Measurements from ENCODE around the gene SLC66A2. TPM values are rescaled to one million over a fixed set of nuclear protein-coding genes. Genes with fewer than 3 reads are reported as not detected.

Gene SLC66A2
- total RNA-seq, 1 experiment from 2014 or later, result 13.0 TPM

- no peak overlapping the region for H3K27ac ChIP-seq (ENCODE audit: insufficient read length, low read depth, low read length)
- H2BK20ac ChIP-seq (ENCODE audit: low read depth, low read length, poor library complexity, severe bottlenecking), result no peak overlapping the region
- H4K8ac ChIP-seq (replicated peaks; ENCODE audit: insufficient read length, low read depth, low read length), result no peak overlapping the region
- Mint-ChIP-seq H3K4me1 (peaks cover 13 to 14% of the 10 kb centered on the region in 2 experiments), H3K27ac (peak overlapping the region in 2 of 3 experiments; percentile 11 to 64; a peak in 2 of 7 replicates), H3K27me3 (ENCODE audit: low read depth) (no peaks in the 10 kb centered on the region), H3K9me3 (no peaks in the 10 kb centered on the region), H3K36me3 (ENCODE audit: insufficient read depth in 1 of 3, low read depth in 3 of 3) (peaks cover 19 to 37% (median 32%) of the 10 kb centered on the region in 3 experiments), H3K4me3 (peak overlapping the region; percentile 82 to 90)
- H3K4ac ChIP-seq (ENCODE audit: low read depth, low read length), result no peak overlapping the region
- no peak overlapping the region for H2AFZ ChIP-seq (ENCODE audit: low read length)
- H3T11ph ChIP-seq (ENCODE audit: low read length), result no peak overlapping the region
- no peaks in the 10 kb centered on the region for H3K9me3 ChIP-seq (ENCODE audit: control insufficient read depth, low read depth, low read length)
- H3K79me1 ChIP-seq (ENCODE audit: insufficient read depth, low read depth, low read length, poor library complexity, severe bottlenecking), result peaks cover 6% of the 10 kb centered on the region
- no peak overlapping the region for H2BK12ac ChIP-seq (ENCODE audit: insufficient read length, low read depth, low read length)
- H3K23ac ChIP-seq (ENCODE audit: insufficient read length, low read depth, low read length), result no peak overlapping the region
- TF ChIP-seq CTCF (conservative IDR thresholded peaks at IDR 0.05), result no peak
- H3K23me2 ChIP-seq (ENCODE audit: insufficient read length, low read depth, low read length, poor library complexity, severe bottlenecking), result peaks cover 8% of the 10 kb centered on the region
- no peak overlapping the region for H3K56ac ChIP-seq (ENCODE audit: insufficient read length, low read depth, low read length)
- no peak overlapping the region for H3K18ac ChIP-seq (ENCODE audit: insufficient read length, low read depth, low read length)
- no peak overlapping the region for H2BK5ac ChIP-seq (ENCODE audit: insufficient read length, low read length)
- no peaks in the 10 kb centered on the region for H3K27me3 ChIP-seq (ENCODE audit: insufficient read depth, low read length)
- no peak overlapping the region for H3K14ac ChIP-seq (ENCODE audit: insufficient read depth, low read length)
- no peak for DNase-seq
- no peak overlapping the region for H2BK120ac ChIP-seq (ENCODE audit: low read depth, low read length, poor library complexity, severe bottlenecking)
- peak overlapping the region; percentile 20 for H3K9ac ChIP-seq (ENCODE audit: extremely low read depth, insufficient read length, low read length)
- peak overlapping the region; percentile 39 for H3K4me2 ChIP-seq (ENCODE audit: insufficient read depth, insufficient read length, low read length)
- H3K79me2 ChIP-seq (ENCODE audit: insufficient read depth, low read length), result peaks cover 54% of the 10 kb centered on the region
- no CpG with 5 or more reads among the region's 7 CpGs for WGBS (ENCODE audit: extremely low coverage, insufficient read length, low lambda C conversion rate)
- H4K91ac ChIP-seq (ENCODE audit: insufficient read length, low read depth, low read length), result no peak overlapping the region
- H4K5ac ChIP-seq (ENCODE audit: insufficient read length, low read depth, low read length), result no peak overlapping the region
- no peaks in the 10 kb centered on the region for H4K20me1 ChIP-seq (ENCODE audit: control insufficient read depth, insufficient read depth, insufficient read length)
- H2BK15ac ChIP-seq (ENCODE audit: low read depth, low read length), result no peak overlapping the region
- H2AK5ac ChIP-seq (ENCODE audit: insufficient read length, low read length), result no peak overlapping the region
- H3K4me1 ChIP-seq (ENCODE audit: insufficient read depth, low read length), result no peaks in the 10 kb centered on the region
Measured at GRCh38 chr18:79986726-79987125, 35.3 kb upstream of the SLC66A2 start.
